NOMO-1 treated with dmso at 0.1 percent for 144 hours (cell line): Measurements from ENCODE around the gene RNF187.
"Not testable (repeated sequence)": the region's sequence is repeated elsewhere in the genome, so short reads cannot be mapped to it uniquely, and the experiment has no call there.

Experiments
- DNase-seq: peaks from one replicate; lab custom pipeline; 2025; ENCODE audit not compliant: unreplicated experiment; lab: John Stamatoyannopoulos, UW

Gene RNF187

DNA sequence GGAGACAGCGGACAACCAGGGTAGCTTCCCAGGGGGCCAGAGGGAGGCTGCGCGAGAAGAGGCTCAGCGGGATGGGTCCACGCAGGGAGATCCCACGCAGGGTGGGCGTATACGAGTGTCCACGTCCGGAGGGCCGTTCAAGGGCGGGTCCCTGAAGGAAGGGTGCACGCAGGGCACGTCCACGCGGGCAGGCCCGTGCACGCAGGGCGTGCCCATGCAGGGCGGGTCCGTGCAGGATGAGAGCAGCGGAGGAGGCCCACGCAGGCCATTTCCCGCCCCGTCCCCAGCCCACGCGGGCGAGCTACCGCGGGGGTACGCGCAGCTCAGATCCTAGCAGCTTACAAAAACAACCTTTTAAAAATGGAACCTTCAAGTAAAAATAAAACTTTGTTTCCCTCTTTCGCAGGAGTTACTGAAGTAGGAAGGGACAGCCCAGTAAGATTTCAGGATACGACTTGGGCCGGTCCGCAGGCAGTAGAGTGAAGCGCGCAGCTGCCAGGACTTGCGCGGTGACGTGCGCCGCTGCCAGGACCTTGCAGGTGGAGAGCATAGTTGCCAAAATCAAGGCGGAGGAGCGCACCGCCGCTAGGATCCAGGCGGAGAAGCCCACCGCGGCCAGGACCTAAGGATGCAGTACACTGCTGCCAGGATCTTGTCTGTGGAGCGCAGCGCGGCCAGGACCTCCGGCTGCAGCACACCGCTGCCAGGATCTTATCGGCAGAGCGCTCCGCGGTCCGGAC lies 416 bp upstream of the RNF187 start:
- DNase-seq = peak; percentile 84

DNA sequence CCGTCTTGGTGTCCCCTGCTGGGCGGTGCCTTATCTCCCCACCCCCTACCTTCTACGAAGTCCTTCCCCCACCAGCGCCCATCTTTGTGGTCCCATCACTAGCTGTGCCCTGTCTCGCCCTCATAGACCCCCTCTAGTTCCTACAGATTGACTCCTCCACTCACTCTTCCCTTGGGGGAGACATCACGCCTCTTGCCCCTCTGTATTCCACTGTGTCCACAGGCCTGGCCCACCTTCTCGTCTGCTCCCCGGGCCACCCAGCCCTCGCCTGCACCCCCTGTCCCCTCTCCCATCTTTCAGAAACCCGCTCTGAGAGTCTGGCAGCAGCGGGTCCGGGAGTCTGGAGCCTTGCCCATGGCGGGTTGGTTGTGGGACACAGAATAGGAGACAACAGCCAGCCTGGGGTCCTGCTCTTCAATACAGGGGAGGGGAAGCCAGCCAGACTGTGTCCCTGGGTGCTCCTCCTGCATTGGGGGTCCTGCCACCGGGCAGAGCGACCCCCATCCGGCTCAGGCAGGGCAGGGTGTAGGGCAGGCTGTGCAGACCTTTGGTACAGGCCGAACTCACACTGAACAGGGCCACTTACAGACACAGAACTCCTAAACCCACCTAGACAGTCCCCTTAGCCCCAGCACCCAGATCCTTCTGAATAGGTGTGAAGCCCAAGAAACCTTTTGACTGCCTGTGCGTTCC lies 1.1 kb downstream of the RNF187 start:
- DNase-seq = no peak

DNA sequence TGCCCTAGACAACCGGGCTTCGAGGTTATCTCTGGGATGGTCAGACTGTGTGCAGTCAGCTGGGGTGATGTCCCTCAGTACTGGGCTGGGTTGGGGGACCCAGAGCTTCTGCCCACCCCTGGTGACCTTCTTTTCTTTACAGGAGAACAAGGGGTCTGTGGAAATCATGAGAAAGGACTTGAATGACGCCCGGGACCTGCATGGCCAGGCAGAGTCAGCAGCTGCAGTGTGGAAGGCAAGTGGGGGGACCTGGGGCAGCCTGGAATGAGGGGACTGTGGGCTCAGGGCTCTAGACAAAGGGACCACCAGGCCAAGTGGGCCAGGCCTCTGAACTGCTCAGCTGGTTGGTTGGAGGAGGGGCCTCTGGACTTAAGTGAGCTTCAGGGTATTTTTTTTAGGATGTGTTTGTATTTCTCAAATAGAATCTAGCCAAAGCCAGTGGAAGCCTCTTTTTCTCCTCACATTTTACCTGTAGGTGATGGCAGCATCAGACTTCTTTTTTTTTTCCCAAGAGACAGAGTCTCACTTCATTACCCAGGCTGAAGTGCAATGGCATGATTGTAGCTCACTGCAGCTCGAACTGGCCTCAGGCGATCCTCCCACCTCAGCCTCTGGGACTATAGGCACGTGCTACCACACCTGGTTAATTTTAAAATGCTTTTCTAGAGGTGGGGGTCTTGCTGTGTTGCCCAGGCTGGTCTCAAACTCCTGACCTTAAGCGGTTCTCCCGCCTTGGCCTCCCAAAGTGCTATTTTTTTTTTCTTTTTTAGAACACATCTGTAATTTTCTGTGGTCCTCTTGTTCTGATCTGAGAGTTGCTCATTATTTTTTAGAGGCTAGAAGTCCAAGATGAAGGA lies 1.9 kb downstream of the RNF187 start:
- DNase-seq = no peak

DNA sequence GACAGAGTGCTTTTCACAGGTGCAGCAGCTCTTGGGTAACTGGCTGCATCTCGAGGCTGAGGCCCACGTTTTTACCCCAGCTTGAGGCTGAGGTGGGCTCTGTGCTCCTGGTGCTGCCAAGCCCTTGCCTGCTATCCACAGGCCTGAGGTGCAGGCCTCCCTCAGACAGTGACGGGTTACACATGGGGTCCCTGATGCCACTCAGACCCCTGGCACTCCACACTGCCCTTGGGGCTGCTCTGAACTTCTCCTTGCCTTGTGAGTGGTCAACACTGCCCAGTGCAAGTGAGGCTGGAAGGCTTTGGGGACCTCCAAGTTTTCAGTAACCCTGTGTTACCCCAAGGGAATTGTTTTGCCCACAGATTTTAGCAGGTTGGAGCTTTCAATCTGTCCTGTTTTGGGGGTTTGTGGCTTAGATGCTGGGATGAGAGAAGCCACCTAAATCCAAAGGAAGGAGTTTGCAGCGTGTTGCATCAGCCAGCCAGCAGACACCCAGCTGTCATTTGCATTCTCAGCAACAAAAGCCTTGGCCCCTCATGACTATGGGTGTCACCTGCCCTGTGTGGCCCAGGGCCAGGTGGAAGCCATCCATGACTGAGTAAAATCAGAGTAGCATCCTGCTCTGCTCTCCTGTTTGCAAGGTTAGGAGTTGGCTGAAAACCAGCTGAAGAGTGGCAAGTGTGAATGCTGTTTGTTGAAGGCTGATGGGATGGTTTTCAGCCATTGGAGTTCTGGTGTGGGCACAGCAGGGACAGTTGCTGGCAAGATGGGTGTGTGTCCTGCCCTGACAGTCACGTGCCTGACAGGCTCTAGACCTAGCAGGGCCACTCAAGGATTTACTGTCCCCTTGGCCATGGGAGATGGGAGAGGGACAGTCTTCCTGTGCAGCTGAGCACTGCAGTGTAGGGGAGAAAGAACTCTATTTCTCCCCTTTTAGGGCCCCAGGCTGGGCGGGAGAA lies 3.2 kb downstream of the RNF187 start:
- DNase-seq = no peak

DNA sequence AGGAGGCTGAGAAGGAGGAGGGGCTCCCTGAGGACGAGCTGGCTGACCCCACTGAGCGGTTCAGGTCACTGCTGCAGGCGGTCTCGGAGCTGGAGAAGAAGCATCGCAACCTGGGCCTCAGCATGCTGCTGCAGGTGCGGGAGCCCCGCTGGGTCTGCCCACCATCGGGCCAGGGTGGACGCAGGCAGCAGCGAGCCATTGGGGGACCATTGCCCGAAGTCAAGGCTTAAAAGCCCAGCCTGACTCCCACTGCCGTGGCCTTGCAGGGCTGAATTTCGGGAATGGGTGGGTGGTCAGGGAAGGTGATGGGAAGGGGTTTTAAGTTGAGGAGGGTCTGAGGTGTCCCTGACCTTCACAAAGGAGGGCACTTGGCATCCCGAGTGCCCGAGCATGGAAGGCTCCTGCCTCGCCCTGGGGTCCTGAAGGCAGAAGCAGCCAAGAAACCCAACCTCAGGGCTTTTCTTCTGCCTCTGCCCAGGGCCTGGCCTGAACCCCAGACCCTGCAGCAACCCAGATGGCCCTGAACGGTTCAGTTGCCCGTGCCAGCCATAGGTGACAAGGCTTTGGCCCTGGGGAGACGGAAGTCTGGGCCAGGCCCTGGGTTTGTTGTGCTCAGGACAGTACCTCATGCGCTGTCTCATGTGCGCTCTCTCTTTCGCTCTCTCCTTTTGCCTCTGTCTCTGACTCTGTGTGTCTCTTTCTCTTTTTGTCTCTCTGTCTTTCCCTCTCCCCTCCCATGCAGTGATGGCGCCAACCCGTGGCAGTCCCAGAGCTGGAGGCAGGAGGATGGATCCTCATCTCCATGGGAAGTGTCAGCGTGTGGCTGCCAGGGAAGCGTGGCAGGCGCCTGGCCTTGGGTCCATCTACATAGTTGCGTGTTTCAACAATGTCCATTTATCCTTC lies 6.2 kb downstream of the RNF187 start:
- DNase-seq = no peak

DNA sequence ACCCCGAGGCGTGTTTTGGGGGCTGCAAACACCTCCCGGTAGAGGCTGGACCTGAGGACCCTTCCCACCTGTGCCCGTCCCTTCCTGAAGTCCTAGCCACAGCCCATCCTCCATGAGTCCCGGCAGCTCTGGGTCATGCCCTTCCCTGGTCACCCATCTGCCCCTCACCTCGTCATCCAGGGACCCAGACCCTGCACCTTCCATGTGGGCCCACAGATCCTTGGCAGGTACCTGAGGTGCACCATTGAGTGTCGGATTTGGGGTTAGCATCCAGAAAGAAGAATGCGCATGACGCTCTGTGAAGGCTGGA lies 6.8 kb downstream of the RNF187 start:
- DNase-seq = no peak

DNA sequence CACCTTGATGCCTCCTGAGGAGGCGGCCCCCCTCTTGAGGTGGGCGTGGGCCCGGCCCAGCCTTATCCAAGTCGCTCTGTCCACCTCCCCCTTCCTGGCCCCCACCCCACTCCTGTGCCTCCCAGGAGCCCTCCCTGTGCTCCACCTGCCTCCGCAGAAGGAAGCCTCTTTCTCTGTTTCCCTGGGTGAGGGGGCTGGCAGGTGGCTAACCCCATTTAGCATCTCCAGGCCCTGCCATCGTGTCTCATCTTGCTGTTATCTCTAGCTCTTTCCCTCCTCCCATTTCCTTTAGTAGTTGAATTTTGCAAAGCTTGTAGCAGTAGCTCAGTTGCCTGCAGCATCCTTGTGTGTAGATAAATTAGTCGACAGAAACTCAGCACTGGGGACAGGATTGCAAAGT lies 7.2 kb downstream of the RNF187 start:
- DNase-seq = no peak

DNA sequence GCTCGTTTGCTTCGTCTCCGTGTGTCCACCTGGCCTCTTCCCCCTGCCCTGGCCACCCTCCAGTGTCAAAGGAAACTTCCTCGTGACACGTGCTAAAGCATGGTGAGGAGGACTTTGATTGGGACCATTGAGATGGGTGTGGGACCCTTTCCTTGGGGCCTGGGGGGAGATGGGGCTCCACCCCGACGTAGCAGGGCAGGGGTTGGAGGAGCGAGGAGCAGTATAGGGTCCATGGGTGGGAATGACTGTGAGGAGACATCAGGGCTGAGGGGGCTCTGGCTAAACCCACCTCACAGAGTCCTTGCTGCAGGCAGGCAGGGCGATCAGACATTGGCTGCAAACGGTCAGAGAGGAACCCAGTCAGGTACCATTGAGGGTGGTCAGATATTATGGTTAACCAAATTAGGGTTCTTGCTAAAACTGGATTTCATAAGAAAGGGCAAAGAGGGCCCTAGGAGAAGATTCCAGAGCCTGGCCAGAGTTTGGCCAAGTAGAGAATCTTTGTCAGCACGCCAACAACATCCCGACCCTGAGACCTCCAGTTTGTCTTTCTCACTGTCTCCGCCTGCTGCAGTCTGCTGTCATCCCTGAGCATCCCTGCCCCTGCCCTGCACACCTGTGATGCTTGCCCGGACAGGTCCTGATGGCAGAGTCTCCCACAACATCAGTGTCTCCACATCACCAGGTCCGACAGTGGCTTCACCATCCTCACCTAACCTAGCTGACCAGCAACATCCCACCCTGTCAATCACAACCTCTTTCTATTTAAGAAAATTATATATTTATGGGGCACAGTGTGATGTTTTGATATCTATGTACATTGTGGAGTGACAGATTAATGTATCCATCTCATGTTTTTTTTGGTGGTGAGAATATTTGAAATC lies 8.0 kb downstream of the RNF187 start:
- DNase-seq = no peak

DNA sequence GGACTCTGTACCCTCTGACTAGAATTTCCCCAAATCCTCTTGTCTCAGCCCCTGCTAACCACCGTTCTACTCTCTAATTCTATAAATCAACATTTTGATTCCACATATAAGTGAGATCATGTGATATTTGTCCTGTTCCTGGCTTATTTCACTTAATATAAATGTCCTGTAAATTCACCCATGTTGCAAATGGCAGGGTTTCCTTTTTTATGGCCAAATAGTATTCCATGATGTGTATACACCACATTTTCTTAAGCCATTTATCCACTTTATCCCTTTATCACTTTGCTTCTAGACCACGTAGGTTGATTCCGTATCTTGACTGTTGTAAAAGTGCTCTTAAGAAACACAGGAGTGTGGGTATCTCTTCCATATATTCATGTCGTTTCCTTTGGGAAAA lies 8.9 kb downstream of the RNF187 start:
- DNase-seq = no peak

DNA sequence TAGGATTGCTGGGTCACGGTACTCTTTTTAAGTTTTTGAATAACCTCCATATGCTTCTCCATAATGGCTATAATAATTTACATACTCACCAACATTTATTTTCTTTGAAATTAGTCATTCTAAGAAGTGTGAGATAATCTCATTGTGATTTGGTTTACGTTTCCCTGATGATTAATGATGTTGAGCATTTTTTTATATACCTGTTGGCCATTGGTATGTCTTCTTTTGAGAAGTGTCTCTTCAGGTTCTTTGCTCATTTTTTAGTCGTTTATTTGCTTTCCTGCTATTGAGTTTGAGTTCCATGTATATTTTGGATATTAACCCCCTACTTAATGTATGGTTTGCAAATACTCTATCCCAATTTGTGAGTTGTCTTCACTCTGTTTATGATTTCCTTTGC lies 9.3 kb downstream of the RNF187 start:
- DNase-seq = no peak

DNA sequence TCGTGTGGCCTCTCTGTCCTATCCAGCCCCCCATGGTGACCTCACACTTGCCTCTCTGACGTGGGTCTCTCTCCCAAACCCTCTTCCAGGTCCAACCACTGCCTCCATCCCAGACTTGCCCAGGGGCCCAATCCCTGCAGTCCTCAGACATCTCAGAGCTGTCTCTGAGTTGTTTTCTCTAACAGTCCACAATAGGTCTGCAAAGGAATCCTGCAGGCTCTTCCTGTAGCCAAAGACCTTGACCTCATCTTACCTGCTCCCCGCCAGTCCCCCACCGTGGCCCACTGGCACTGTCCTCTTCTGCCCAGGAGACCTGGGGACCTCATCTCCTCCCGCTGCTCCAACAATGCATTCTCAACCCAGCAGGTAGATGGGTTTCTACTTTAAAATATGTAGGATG lies 10.0 kb downstream of the RNF187 start:
- DNase-seq = no peak

DNA sequence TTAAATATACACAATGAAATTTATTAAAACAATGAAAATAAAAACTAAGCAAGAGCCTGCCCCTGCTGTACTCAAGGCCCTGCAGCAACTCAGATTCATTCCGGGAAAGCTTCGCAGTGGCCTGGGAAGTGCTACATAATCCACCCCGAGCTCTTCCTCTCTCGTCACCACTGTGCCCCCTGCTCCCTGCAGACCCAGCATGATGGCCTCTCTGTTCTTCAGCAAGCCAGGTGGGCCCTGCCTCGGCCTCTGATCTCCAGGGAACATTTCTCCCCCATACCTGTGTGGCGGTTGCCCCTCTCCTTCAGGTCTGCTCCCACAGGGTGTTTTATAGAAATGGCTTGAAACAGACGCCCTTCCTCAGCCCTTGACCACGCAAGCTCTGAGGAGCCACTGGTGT lies 10.6 kb downstream of the RNF187 start:
- DNase-seq = no peak

DNA sequence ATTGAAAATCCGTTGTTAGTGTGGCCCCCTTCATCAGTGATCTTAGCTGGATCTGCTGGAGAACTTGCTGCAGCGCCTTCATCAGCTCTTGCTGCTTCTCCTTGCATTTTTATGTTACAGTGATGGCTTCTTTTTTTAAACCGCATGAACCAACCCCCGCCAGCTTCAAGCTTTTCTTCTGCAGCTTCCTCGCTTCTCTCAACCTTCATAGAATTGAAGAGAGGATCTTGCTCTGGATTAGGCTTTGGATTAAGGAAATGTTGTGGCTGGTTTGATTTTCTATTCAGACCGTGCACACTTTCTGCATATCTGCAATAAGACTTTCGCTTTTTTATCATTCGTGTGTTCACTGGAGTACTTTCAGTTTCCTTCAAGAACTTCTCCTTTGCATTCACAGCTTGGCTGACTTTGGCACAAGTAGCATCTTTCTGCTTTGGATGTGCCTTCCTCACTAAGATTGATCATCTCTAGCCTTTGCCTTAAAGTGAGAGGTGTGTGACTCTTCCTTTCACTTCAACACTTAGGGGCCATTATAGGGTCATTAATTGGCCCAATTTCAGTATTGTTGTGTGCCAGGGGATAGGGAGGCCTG lies 13.1 kb downstream of the RNF187 start:
- peak; percentile 45 for DNase-seq

DNA sequence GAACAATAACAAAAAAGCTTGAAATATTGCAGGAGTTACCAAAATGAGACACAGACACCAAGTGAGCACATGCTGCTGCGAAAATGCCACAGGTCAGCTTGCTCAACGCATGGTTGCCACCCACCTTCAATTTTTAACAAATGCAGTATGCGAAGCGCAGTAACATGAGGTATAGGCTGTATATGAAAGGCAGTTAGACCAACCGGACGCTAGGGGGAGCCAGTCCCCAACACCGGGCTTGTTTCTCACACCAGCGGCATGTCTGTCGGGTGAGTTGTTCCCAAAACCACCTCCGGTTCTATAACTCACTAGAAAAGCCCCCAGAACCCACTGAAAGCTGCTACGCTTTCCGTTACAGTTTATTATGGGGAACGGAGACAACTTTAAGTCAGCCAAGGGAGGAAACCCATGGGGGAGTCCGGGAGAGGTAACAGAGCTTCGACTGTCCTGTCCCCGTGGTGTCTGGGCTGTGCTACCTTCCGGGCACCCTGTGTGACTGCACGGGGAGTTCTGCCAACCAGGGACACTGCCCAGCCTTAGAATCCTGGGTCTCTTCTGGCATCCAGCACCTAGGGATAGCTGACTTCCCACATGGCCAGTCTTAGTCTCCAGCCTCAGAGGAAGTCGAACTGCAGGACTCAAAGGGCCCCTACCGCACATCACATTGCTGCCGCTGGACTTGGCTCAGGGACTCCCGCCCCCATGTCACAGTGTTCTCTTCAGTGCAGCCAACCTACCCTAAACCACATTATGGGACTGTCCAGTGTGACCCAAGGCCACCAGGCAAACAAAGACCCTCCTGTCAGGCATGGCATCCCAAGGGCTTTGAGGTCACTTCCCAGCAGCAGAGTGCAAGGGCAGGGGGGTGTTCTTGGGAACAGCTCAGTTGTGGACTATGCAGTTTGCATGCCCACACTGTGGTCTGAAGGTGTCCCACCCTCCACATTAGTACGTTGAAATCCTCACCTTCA lies 14.0 kb downstream of the RNF187 start:
- DNase-seq = peak; percentile 71

DNA sequence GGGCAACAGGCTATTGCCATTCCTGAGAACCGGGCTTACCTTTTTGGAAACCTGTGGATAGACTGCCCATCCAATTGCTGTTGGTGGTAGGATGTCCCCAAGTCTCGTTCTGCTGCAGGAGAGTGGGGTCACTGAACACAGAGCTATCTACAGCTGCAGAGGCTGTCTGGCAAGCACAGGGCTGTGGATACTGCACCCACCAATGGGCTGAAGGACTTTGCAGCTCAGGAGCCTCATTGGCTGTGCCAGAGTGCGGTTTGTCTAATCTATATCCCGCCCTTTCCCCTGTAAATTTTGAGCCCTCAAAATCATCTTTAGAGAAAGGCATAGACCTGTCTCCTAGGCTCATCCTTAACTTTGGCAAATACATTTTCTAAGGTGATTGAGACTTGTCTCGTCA lies 15.3 kb downstream of the RNF187 start:
- DNase-seq = no peak

DNA sequence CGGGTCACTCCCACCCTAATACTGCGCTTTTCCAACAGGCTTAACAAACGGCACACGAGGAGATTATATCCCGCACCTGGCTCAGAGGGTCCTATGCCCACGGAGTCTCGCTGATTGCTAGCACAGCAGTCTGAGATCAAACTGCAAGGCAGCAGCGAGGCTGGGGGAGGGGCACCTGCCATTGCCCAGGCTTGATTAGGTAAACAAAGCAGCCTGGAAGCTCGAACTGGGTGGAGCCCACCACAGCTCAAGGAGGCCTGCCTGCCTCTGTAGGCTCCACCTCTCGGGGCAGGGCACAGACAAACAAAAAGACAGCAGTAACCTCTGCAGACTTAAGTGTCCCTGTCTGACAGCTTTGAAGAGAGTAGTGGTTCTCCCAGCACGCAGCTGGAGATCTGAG lies 18.8 kb downstream of the RNF187 start:
- not testable (repeated sequence) for DNase-seq

DNA sequence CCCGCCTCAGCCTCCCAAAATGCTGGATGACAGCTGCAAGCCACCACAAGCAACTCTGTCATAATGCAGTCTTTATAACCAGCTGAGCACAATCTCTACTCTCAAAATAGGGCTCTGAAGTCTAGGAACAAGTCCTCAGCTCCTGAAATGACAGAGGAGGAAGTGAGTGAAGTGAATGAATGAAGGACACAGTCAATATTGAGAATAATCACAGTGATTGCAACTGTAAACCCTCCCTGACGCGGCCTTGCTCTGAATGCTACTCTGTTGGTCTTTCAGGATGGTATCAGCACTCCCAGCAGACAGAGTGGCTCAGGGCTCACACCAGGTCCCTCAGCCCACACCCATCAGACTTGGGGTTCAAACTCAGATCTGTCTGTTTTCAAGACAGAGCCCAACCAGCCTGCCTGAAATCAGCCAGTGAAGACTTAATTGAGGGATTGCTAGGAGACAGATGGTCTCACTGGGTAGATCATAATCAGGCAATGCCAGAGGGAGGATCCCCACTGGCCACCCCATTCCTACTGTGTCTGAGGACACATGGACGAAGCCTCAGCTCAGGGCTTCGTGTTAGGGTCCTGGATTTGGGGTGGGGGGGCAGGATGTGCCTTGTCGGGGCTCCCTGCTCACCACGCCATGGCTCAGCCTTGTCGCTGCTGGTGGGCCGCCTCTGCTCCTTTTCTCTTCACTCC lies 20.9 kb downstream of the RNF187 start:
- DNase-seq = no peak
